NCI-H128 (cell line): ENCODE results near the gene FOXF2.

Experiments used
- DNase-seq: peaks from one replicate; lab custom pipeline; 2025; ENCODE audit not compliant: unreplicated experiment; lab: John Stamatoyannopoulos, UW

The FOXF2 gene

GRCh38 chr6:1405221-1405620 is 15.8 kb downstream of the FOXF2 start:
- DNase-seq: no peak

GRCh38 chr6:1406306-1407072 is 17.1 kb downstream of the FOXF2 start:
- DNase-seq: no peak

GRCh38 chr6:1407499-1407990 is 18.2 kb downstream of the FOXF2 start:
- DNase-seq: no peak

GRCh38 chr6:1409774-1410465 is 20.5 kb downstream of the FOXF2 start:
- DNase-seq: no peak

GRCh38 chr6:1412901-1413300 is 23.5 kb downstream of the FOXF2 start:
- DNase-seq: no peak

- DNase-seq: no peak
Measured at GRCh38 chr6:1415416-1416063, 26.2 kb downstream of the FOXF2 start.

GRCh38 chr6:1416191-1416760 is 26.9 kb downstream of the FOXF2 start:
- DNase-seq: no peak

- DNase-seq: no peak
Measured at GRCh38 chr6:1416820-1417219, 27.4 kb downstream of the FOXF2 start.

GRCh38 chr6:1417718-1418117 is 28.3 kb downstream of the FOXF2 start:
- DNase-seq: no peak

GRCh38 chr6:1418471-1419191 is 29.3 kb downstream of the FOXF2 start:
- no peak for DNase-seq

GRCh38 chr6:1420382-1420781 is 31.0 kb downstream of the FOXF2 start:
- DNase-seq: no peak

GRCh38 chr6:1422290-1422689 is 32.9 kb downstream of the FOXF2 start:
- DNase-seq: no peak

GRCh38 chr6:1423578-1423977 is 34.2 kb downstream of the FOXF2 start:
- no peak for DNase-seq

- no peak for DNase-seq
Measured at GRCh38 chr6:1424306-1424927, 35.0 kb downstream of the FOXF2 start.

- DNase-seq: no peak
Measured at GRCh38 chr6:1426416-1426815, 37.0 kb downstream of the FOXF2 start.

GRCh38 chr6:1435806-1436205 is 46.4 kb downstream of the FOXF2 start:
- DNase-seq: no peak

GRCh38 chr6:1436334-1437306 is 47.2 kb downstream of the FOXF2 start:
- DNase-seq: peak; percentile 4

- no peak for DNase-seq
Measured at GRCh38 chr6:1437553-1438406, 48.4 kb downstream of the FOXF2 start.
